Measurements from ENCODE around the gene SHC3.

The SHC3 gene

DNA sequence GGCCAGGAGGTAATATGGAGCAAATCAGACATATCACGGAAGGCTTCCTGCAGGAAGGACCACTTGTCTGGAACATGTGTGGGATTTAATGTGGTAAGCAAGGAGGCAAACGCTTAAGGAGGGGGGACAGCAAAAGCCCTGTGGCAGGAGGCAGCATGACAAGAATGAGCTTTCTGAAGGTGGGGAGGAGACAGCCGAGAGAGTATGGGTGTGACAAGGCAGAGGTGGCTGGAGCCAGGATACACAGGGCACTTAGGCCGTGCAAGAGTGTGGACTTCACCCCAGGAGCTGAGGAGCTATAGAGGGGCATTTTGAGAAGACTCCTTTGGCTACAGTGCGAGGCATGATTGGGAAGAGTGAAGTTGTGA is 201.7 kb downstream of the SHC3 start:
- DNase-seq, result no peak

DNA sequence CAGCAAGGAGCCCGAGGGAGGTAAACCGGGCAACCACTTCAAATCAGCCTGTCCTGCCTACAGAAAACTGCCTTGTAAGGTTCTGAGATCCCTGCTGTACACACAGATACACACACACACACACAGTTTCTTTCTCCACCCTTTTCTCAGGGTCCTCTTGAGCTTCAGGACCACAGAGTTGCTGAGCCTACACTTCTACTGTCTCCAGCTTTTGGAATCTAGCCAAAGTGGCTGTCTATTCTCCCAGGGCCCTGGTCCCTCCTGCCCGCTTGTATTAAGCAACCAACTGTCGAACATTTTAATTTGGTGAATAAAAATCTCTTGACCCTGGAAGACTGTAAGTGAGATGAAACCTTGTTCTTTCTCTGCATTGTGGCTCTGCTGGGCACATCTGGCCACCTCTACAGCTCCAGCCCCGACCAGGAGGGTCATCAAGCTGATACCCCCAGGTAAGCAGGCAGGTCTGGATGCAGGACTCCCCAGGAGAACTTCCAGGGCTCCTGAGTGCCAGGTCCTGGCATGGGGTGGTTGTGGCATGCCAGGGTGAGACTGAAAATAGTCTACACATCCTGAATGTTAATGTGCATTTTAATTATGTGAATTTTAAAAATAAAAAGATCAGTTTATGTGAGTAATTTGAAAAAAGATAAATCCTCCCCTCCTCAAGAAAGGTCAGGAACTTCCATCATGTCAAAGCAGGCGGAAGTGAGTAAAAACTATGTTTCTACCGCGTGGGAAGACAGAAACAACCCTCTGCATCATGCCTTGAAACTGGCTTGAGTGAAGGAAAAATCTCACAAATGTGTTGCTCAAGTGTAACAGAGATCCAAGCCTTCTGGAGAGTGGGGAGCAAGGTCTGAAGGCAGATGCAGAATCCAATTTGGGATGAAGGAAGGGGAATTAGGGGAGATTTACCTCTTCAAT is 202.4 kb downstream of the SHC3 start:
- DNase-seq, result peak; percentile 46

DNA sequence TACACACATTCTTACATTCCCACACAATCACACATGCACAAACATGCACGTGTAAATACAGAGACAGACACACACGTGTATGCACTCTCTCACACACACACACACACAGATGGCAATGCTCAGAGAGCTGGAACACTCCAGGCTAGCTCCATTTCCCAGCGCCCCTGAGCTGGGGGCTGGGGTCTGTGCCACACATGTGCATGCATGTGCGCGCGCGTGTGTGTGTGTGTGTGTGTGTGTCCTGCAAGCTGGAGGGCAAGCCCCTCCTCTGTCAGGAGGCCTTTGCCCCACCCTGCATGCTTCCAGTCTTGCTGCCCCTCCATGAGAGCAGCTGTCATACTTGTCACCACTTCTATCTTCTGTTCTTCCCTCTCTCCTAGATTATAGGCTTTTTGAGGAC is 204.0 kb downstream of the SHC3 start:
- DNase-seq, result no peak

DNA sequence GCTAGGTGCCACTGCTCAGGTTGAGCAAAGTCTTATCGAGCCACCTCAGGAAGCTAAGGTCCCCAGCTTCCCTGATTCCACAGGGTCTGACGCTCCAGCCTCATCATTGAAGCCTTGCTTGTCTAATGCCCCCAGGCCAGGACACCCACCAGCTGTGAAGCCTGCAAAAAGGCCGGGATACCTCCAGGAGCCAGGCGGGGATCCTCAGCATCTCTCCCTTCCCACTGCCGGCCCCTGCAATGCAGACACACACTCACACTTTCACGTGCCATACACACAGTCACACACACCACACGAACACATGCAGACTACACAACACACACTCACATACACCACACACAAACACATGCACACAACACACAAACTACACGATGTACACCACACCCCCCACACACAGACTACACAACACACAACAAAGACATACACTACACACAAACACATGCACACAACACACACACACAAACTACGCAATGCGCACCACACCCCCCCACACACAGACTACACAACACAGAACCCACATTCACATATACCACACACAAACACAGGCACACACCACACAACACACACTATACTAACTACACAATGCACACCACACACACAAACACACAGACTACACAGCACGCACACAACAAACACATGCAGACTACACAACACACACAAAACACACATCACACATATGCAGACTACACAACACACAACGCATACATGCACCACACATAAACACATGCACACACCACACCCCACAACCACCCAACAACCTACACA is 205.2 kb downstream of the SHC3 start:
- DNase-seq, result peak; percentile 38

DNA sequence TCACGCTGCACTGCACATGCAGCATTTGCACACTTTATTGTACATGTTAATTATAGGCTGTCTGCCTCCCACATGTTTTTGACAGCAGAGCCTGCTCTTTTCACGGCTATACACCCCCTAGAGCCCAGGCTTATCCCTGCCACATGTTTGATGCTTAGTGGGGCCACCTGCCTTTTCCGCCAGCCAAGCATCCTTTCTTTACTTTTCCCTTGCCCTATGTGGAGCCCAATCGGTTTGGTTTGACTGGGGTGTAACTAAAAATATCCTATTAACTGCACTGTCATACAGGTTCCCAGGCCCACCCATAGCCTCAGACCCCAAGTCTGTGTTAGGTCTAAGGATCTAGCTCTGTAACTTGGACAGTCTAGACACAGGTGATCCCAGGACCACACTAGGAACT is 206.2 kb downstream of the SHC3 start:
- DNase-seq, result peak; percentile 28

DNA sequence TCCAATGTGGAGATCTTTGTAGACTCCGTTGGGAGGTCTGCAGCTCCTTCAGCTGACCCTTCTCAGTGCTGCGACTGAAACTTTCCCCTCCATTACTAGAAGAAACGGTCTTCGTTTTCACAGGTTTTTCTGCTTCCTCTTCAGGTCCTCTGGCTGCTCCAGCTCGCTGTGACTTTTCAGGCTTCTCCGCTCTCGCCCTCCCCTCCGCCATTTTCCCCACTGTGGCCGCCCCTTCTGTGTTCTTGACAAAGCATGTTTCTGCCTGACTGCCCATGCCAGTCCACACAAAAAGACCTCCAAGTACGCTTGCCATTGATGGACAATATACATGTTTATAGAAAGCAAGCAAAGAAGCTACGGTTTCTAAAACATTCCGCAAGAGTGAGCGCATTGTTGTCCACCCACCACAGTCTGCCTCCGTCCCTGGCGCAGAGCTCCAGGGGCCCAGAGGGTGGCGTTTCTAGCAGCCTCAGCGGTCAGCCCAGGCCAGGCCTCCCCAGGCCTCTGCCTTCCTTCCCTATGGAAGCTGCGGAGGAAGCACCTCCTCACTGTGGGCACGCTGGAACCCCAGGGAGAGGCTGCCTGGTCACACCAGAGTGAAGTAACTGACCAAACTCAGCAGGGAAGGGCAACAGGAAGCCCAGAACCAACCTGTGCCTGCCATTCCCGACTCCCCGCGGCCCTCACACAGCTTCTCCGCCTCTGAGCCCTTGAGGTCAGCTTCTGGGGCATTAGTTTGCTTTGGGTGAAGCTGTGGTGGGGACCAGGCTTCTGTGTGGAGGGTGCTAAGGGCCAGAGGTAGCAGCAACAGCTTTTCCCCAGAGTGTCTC is 207.3 kb downstream of the SHC3 start:
- peak; percentile 45 for DNase-seq

DNA sequence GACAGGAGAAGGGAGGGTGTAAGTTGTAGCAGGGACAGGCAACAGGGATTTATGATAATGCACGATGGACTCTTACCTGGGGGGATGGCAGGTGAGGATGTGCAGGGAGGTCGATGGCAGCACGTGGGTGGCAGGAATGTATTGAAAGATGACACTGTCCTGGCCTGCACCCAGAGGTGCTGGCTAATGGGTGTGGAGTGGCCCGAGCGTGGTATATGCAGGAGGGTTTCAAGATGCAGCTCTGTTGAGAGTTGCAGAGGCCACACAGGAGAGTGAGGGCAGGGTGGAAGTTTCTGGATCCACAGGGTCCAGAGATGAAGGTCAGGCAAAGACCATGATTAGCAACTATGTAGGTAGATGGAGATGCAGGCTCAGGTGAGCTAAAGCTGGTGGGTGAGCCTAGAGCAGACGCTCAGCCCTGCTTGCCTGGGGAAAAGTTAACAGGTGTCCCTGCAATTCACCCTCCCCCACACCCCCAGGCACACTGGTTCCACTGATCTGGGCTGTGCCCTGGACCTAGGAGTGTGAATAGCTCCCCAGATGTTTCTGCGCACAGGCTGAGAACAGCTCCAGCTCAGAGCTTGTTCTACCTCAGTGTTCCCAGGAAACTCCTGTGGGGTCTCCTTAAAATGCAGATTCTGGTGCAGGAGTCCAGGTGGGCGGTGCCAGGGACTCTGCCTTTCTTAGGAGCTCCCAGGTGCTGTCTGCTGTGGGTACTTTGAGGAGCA is 208.8 kb downstream of the SHC3 start:
- peak; percentile 41 for DNase-seq

DNA sequence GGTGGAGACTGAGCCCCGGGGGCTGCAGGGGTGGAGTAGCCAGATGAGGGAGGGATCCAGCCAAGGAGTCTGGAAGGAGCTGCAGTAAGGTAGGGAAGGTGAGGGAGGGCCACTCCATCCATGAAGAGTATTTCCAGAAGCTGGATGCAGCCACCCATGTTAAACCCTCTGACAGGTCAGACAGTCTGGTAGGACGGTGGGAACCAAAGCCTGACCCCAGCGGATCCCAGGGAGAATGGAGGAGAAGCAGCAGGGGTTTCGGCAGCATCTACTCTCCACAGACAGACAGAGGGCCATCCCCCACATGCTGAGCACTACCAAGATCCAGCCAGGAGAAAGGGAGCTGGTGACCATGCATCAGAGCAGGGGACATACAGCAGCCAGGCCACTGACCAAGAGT is 209.8 kb downstream of the SHC3 start:
- peak; percentile 42 for DNase-seq

DNA sequence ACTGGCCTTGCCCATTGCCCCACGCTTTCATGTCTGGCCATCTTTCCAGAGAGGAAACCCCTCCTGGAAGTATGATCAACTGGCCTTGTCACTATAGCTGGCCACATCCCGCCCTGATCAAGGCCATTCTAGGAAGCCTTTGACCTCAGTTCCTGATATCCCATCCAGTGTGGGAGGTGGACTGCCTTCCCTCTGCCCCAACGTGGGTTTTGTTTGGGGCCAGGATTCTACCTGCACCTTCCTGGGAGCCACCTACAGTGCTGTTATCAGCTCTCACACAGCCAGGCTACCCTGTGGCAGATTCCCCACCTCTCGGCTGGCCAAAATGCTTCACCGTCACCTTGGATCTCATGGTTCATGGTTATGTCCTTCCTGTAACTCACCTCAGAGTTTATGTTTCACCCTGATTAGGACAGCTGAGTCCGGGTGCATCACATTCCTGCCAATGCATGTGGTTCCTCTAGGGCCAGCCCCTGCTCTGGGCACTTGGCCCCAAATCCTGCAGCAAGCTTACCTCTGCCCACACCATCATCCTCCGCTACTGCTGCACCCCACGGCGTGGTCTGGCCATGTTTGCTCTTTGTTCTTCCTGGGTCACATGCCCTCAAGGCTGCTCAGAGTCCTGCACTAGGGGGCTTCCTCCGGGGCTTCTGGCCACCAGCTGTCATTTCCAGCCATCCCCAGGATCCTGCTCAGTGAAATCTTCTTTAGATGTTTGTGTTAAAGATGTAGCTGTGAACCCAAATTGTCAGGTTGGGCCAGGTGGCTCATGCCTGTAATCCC is 211.5 kb downstream of the SHC3 start:
- peak; percentile 32 for DNase-seq

DNA sequence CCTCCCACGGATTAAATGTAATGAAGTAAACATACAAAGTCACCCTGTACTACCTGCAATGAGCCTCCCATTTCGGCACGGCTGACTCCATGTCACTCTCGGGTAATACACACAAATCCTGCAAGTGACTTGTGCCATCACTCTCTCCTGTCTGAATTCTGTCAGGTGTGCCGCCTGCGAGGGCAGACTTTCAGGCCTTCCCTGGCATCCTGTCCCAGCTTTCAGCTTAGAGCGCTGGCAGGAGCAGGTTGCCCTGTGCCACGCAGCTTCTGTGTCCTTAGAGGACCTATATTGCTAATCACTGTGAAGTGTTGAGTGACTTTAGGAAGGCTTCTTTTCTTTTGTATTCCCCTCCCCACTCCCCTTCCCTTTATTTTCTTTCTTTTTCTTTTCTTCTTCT is 213.1 kb downstream of the SHC3 start:
- peak; percentile 46 for DNase-seq

DNA sequence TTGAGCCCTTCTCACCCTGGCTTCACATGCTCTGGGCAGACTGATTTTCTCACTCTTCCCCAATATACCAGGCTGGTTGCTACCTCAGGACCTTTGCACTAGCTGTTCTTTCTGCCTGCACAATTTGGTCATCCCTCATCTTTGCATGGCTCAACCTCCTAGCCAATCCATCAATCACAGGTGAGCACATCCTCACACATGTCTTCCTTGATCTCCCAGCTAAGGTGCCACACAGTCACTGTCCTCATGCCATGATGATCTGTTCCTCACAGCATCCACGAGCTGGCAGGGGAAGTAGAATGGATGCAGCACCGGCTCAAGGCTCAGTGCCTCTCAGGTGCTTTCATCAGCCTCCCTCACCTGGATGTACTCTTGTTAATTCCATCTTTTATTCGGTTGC is 218.0 kb downstream of the SHC3 start:
- no peak for DNase-seq

DNA sequence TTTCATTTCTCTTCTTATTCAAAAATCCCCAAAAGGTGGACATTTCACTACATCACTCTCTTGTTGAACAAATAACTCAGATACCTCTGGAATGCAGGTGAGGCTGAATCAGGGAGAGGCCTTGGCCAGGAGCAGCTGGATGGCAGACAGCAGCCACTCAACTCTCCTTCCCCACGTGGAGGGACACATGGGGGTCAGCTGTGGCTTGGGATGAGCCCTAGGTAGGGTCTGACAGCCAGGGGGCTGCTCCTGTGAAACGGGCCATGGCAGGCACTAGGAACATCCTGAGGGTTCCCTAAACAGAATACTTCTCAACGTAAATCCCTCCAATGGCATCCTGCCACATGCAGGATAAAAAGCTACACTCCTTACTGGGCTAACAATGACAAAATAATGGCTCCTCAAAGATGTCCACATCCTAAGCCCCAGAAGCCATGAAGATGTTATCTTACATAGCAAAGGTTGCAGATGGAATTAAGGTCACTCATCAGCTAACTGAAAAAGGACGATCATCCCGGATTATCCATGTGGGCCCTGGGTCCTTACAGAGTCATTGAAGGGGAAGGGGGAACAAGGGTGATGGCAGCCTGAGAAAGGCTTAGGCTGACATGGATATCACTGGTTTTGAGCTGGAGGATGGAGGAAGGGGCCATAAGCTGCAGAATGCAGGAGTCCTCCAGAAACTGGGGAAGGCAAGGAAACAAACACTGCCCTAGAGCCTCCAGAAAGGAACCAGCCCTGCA is 218.7 kb downstream of the SHC3 start:
- DNase-seq, result no peak

DNA sequence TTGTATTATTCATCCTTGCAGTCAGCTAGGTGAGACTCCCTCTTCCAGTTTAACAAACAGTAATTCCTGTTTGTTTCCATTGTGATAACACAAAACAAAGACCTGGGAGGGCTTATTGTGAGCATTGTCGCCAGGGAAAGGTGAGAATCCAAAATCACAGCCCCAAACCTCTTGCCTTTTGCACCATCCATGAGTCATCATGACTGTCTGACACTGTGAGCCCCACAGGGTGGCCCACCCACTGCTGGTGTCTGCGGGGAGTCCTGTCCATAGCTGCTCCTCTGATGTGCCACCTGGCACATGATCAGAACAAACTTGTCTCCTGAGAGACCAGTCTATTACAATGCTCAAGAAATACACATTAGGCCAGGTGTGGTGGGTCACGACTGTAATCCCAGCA is 221.1 kb downstream of the SHC3 start:
- DNase-seq, result no peak

All from activated CD8-positive, alpha-beta memory T cell treated with anti-CD3 and anti-CD28 coated beads for 24 hours (primary cell).